ENCODE measurements around the gene RNF166. TPM values are rescaled to one million over a fixed set of nuclear protein-coding genes. Genes with fewer than 3 reads are reported as not detected.

RNF166 gene
- total and polyA plus RNA-seq, 2 of the 13 experiments (the other 11 are each of a cell fraction or from before 2014, with no cell fraction given), result 21.4 to 23.0 TPM

DNA sequence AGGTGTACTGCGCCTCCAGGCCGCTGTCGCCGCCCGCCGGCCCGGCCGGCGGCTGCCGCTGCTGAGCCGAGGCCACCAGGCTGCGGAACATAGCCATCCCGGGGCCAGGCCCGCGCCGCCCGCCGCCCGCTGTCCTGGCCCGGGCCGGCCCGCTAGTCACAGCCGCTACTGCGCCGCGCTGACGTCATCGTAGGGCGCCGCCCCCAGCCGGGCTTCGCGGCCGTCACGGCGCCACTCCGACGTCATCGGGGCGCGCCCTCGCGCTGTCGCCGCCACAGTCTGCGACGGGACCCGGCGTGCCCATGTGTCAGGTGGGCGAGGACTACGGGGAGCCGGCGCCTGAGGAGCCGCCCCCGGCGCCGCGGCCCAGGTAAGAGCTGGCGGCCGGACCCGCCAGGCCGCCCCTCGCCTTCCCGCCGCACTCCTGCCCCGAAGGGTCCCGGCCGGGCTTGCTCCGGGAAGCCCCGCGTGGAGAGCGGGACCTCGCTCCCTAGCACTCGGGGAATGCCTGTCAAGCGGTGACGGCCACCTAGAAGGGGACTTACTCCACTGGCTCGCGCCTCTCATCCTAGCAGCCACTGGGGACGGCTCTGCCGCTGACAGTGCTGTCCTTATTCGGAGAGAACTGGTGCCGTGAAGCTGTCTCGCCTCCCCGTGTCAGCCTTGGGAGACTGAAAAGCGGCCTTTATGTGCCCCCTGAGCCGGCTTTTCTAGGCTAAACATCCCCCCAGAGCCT lies at the start of gene RNF166, which contains the start of gene CTU2 (continued):
- no peak for TF ChIP-seq ZFP36 (IDR thresholded peaks at IDR 0.05; ENCODE audit: borderline replicate concordance, low read depth, low read length, partially characterized antibody)
- peak; percentile 93 for TF ChIP-seq ATF1 (CRISPR knock-in tag; IDR thresholded peaks at IDR 0.05)
- TF ChIP-seq SAFB2 (CRISPR knock-in tag; IDR thresholded peaks at IDR 0.05; ENCODE audit: borderline replicate concordance, low read depth), result peak; percentile 57; the same call in 1 of the 2 replicates
- peak; percentile 69 for TF ChIP-seq TEAD3 (CRISPR knock-in tag; optimal IDR thresholded peaks at IDR 0.05; ENCODE audit: borderline replicate concordance)
- no peak for TF ChIP-seq PAF1 (CRISPR knock-in tag; IDR thresholded peaks at IDR 0.05)
- TF ChIP-seq TBP (CRISPR knock-in tag; IDR thresholded peaks at IDR 0.05), result peak; percentile 96; the same call in 1 of the 2 replicates
- TF ChIP-seq FOSL1 (CRISPR knock-in tag; IDR thresholded peaks at IDR 0.05; ENCODE audit: borderline replicate concordance), result no peak
- TF ChIP-seq IRF2 (CRISPR knock-in tag; IDR thresholded peaks at IDR 0.05), result peak; percentile 91
- TF ChIP-seq PRMT3 (CRISPR knock-in tag; IDR thresholded peaks at IDR 0.05; ENCODE audit: borderline replicate concordance, low read depth), result no peak
- no peak for TF ChIP-seq ZKSCAN5 (CRISPR knock-in tag; IDR thresholded peaks at IDR 0.05)
- peak; percentile 65 for TF ChIP-seq ZNF788 (CRISPR knock-in tag; IDR thresholded peaks at IDR 0.05; ENCODE audit: borderline replicate concordance)
- peak; percentile 84; the same call in 1 of the 2 replicates for TF ChIP-seq ZFYVE20 (CRISPR knock-in tag; IDR thresholded peaks at IDR 0.05; ENCODE audit: borderline replicate concordance, low read depth)
- no peak for TF ChIP-seq SETDB1 (CRISPR knock-in tag; IDR thresholded peaks at IDR 0.05; ENCODE audit: borderline replicate concordance)
- peak; percentile 88 for TF ChIP-seq KMT2B (CRISPR knock-in tag; IDR thresholded peaks at IDR 0.05)
- TF ChIP-seq ZNF790 (CRISPR knock-in tag; IDR thresholded peaks at IDR 0.05; ENCODE audit: borderline replicate concordance), result no peak
- TF ChIP-seq, protein P1, sequence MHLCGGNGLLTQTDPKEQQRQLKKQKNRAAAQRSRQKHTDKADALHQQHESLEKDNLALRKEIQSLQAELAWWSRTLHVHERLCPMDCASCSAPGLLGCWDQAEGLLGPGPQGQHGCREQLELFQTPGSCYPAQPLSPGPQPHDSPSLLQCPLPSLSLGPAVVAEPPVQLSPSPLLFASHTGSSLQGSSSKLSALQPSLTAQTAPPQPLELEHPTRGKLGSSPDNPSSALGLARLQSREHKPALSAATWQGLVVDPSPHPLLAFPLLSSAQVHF (CRISPR knock-in tag; IDR thresholded peaks at IDR 0.05), result no peak
- TF ChIP-seq RORA (CRISPR knock-in tag; IDR thresholded peaks at IDR 0.05), result no peak
- TF ChIP-seq ZNF75D (CRISPR knock-in tag; IDR thresholded peaks at IDR 0.05; ENCODE audit: borderline replicate concordance), result no peak
- no peak for TF ChIP-seq ZBTB40 (IDR thresholded peaks at IDR 0.05)
- TF ChIP-seq ZBTB40 (CRISPR knock-in tag; IDR thresholded peaks at IDR 0.05), result peak; percentile 79
